ENCODE data around the gene STYXL1. TPM values are rescaled to one million over a fixed set of nuclear protein-coding genes. Genes with fewer than 3 reads are reported as not detected.
A peak's percentile ranks its signal among the peaks of the same experiment; 100 is the strongest.

The STYXL1 gene
- total and polyA plus RNA-seq, 2 experiments from 2014 or later = 28.0 to 39.2 TPM

- TF ChIP-seq ZNF462 (CRISPR knock-in tag; IDR thresholded peaks at IDR 0.05) (no peak), POLR2AphosphoS5 (IDR thresholded peaks at IDR 0.05; ENCODE audit: low read depth) (no peak), ZNF331 (CRISPR knock-in tag; IDR thresholded peaks at IDR 0.05; ENCODE audit: low read depth) (no peak), CTCF (conservative IDR thresholded peaks at IDR 0.05; ENCODE audit: low read depth in 2 of 2) (no peak), CREB1 (CRISPR knock-in tag; IDR thresholded peaks at IDR 0.05; ENCODE audit: low read depth) (no peak), ETS1 (IDR thresholded peaks at IDR 0.05) (no peak), ZNF114 (CRISPR knock-in tag; IDR thresholded peaks at IDR 0.05) (no peak), EZH2 (IDR thresholded peaks at IDR 0.05; ENCODE audit: low read depth, unreplicated experiment) (no peak), STAT1 (IDR thresholded peaks at IDR 0.05; ENCODE audit: unreplicated experiment) (no peak), REST (IDR thresholded peaks at IDR 0.05; ENCODE audit: unreplicated experiment) (no peak)
- Mint-ChIP-seq H3K27ac (no peak overlapping the region), H3K4me3 (no peak overlapping the region)
Measured at GRCh38 chr7:75968012-75968411, 79.8 kb downstream of the STYXL1 start.

More at GRCh38 chr7:75968012-75968411, 79.8 kb downstream of the STYXL1 start:
- H3K27me3 ChIP-seq (ENCODE audit: insufficient read depth) = no peaks in the 10 kb centered on the region
- Mint-ChIP-seq H3K4me1 (peaks cover 6% of the 10 kb centered on the region), H3K36me3 (ENCODE audit: low read depth) (peaks cover 13% of the 10 kb centered on the region), H3K27me3 (ENCODE audit: insufficient read depth, low read depth, poor library complexity) (peaks cover 8% of the 10 kb centered on the region), H3K9me3 (no peaks in the 10 kb centered on the region)
- H3K4me2 ChIP-seq = no peak overlapping the region
- H3K27ac ChIP-seq (ENCODE audit: low read depth) = 0 out of 2 replicates have a peak overlapping the region, but pooled peaks have one; percentile 32
- no peaks in the 10 kb centered on the region for H3K9me2 ChIP-seq (ENCODE audit: insufficient read depth)
- 0 out of 2 replicates have a peak, but pooled peaks cover 3% of the 10 kb centered on the region for H3K36me3 ChIP-seq (ENCODE audit: insufficient read depth)
- no peak overlapping the region for H2AFZ ChIP-seq
- no peaks in the 10 kb centered on the region for H3F3A ChIP-seq (replicated peaks; ENCODE audit: low read depth)
- H3K4me3 ChIP-seq = no peak overlapping the region
- ATAC-seq (no peak), DNase-seq (ENCODE audit: low spot score) (no peak)
- no peaks in the 10 kb centered on the region for H3K4me1 ChIP-seq (ENCODE audit: insufficient read depth)
- 0 out of 2 replicates have a peak, but pooled peaks cover 2% of the 10 kb centered on the region for H3K79me2 ChIP-seq (replicated peaks; ENCODE audit: insufficient read depth)
- H4K20me1 ChIP-seq (replicated peaks; ENCODE audit: insufficient read depth) = no peaks in the 10 kb centered on the region; the same call in 1 of the 2 replicates

All from GM23338 (cell line).